HG03342 (cell line): ENCODE results near the gene YIPF3.
"Not testable (repeated sequence)": the region's sequence is repeated elsewhere in the genome, so short reads cannot be mapped to it uniquely, and the experiment has no call there.

Experiments
- ATAC-seq: cut with Tn5 transposase; IDR thresholded peaks from one replicate; pipeline ENCODE4 v1.9.1; 2021; ENCODE audit warnings: mild to moderate bottlenecking, moderate library complexity; ENCODE audit not compliant: unreplicated experiment

Gene YIPF3

GRCh38 chr6:43467265-43467664 lies 49.5 kb downstream of the YIPF3 start:
- ATAC-seq = not testable (repeated sequence)

DNA sequence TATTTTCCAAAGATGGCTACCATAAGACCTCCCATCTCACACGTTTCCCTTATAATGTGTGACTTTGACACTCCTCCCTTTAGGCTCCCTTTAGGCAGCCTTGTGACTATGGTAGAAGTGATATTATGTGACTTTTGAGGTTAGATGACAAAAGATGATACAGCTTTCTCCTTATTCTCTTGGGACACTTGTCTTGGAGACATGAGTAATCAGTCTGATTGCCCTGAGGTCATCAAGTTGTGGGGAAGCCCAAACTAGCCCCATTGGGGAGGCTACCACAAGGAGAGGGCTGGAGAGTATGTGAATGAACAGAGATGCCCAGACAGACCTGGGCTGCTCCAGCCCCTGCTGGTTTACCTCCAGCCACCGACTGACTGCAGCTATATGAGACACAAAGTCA lies 50.8 kb downstream of the YIPF3 start:
- ATAC-seq = no peak

- no peak for ATAC-seq
These were observed 52.4 kb downstream of the YIPF3 start for GRCh38 chr6:43464337-43464736.

DNA sequence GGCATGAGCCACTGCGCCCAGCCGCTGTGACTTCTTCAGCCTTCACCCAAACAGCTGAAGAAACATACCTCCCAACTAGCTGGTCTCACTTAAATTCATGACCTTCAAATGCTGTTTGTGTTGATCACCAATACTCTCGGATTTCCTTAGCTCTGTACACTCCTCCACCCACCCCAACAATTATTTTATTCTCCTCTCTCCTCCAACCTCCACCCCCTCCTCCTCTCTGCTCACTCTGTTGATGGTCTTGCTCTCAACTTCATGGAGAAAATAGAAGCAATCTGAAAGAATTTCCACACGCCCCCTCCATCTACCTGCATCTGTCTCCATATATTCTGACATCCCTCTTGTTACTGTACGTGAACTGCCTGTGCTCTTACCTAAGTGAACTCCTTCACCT lies 54.8 kb downstream of the YIPF3 start:
- ATAC-seq = no peak
